ENCODE data around the gene PRTFDC1.
A peak's percentile ranks its signal among the peaks of the same experiment; 100 is the strongest.

The PRTFDC1 gene

GRCh38 chr10:24821986-24822385 is 130.4 kb downstream of the PRTFDC1 start:
- TF ChIP-seq USF1 (IDR thresholded peaks at IDR 0.05) (no peak), RAD21 (IDR thresholded peaks at IDR 0.05; ENCODE audit: low read depth) (no peak), CEBPB (IDR thresholded peaks at IDR 0.05) (no peak), TEAD4 (IDR thresholded peaks at IDR 0.05) (no peak), EGR1 (IDR thresholded peaks at IDR 0.05) (no peak), EP300 (IDR thresholded peaks at IDR 0.05; ENCODE audit: borderline replicate concordance) (no peak), ZBTB7A (IDR thresholded peaks at IDR 0.05; ENCODE audit: low read depth) (no peak), YY1 (IDR thresholded peaks at IDR 0.05; ENCODE audit: low read depth) (no peak), CREB1 (IDR thresholded peaks at IDR 0.05; ENCODE audit: low read depth) (no peak), MAX (IDR thresholded peaks at IDR 0.05) (no peak), TCF12 (IDR thresholded peaks at IDR 0.05; ENCODE audit: low read depth) (no peak), TAF1 (IDR thresholded peaks at IDR 0.05; ENCODE audit: low read depth) (no peak)

GRCh38 chr10:24816868-24817396 is 135.5 kb downstream of the PRTFDC1 start:
- TF ChIP-seq REST (IDR thresholded peaks at IDR 0.05; ENCODE audit: low read depth) (no peak), MAX (IDR thresholded peaks at IDR 0.05) (no peak), CREB1 (IDR thresholded peaks at IDR 0.05; ENCODE audit: low read depth) (no peak), RAD21 (IDR thresholded peaks at IDR 0.05; ENCODE audit: low read depth) (no peak), FOXM1 (IDR thresholded peaks at IDR 0.05; ENCODE audit: borderline replicate concordance, low read depth) (no peak), TEAD4 (IDR thresholded peaks at IDR 0.05) (no peak), ZBTB7A (IDR thresholded peaks at IDR 0.05; ENCODE audit: low read depth) (no peak), EGR1 (IDR thresholded peaks at IDR 0.05) (no peak), EP300 (IDR thresholded peaks at IDR 0.05; ENCODE audit: borderline replicate concordance) (no peak), USF1 (IDR thresholded peaks at IDR 0.05) (no peak), TCF12 (IDR thresholded peaks at IDR 0.05; ENCODE audit: low read depth) (no peak), YY1 (IDR thresholded peaks at IDR 0.05; ENCODE audit: low read depth) (no peak), NFIC (IDR thresholded peaks at IDR 0.05) (no peak), CEBPB (IDR thresholded peaks at IDR 0.05) (no peak), TAF1 (IDR thresholded peaks at IDR 0.05; ENCODE audit: low read depth) (no peak)

- TF ChIP-seq TAF1 (IDR thresholded peaks at IDR 0.05; ENCODE audit: low read depth) (no peak), ZBTB7A (IDR thresholded peaks at IDR 0.05; ENCODE audit: low read depth) (no peak), CEBPB (IDR thresholded peaks at IDR 0.05) (peak; percentile 82)
These were observed 137.7 kb downstream of the PRTFDC1 start for GRCh38 chr10:24814568-24815313.

- no peak for TF ChIP-seq NFIC (IDR thresholded peaks at IDR 0.05)
- TF ChIP-seq TEAD4 (IDR thresholded peaks at IDR 0.05), result no peak
- TF ChIP-seq TAF1 (IDR thresholded peaks at IDR 0.05; ENCODE audit: low read depth), result no peak
- TF ChIP-seq ZBTB7A (IDR thresholded peaks at IDR 0.05; ENCODE audit: low read depth), result no peak
- TF ChIP-seq RAD21 (IDR thresholded peaks at IDR 0.05; ENCODE audit: low read depth), result no peak
- TF ChIP-seq EGR1 (IDR thresholded peaks at IDR 0.05), result no peak
- TF ChIP-seq TCF12 (IDR thresholded peaks at IDR 0.05; ENCODE audit: low read depth), result no peak
- no peak for TF ChIP-seq REST (IDR thresholded peaks at IDR 0.05; ENCODE audit: low read depth)
- TF ChIP-seq MAX (IDR thresholded peaks at IDR 0.05), result no peak
- TF ChIP-seq EP300 (IDR thresholded peaks at IDR 0.05; ENCODE audit: borderline replicate concordance), result no peak
- no peak for TF ChIP-seq CREB1 (IDR thresholded peaks at IDR 0.05; ENCODE audit: low read depth)
- no peak for TF ChIP-seq USF1 (IDR thresholded peaks at IDR 0.05)
- TF ChIP-seq YY1 (IDR thresholded peaks at IDR 0.05; ENCODE audit: low read depth), result no peak
- TF ChIP-seq CEBPB (IDR thresholded peaks at IDR 0.05), result no peak
- no peak for TF ChIP-seq FOXM1 (IDR thresholded peaks at IDR 0.05; ENCODE audit: borderline replicate concordance, low read depth)
These were observed 138.6 kb downstream of the PRTFDC1 start for GRCh38 chr10:24813856-24814255.

GRCh38 chr10:24806262-24806661 is 146.1 kb downstream of the PRTFDC1 start:
- TF ChIP-seq RAD21 (IDR thresholded peaks at IDR 0.05; ENCODE audit: low read depth), result no peak
- TF ChIP-seq TAF1 (IDR thresholded peaks at IDR 0.05; ENCODE audit: low read depth), result no peak
- no peak for TF ChIP-seq TCF12 (IDR thresholded peaks at IDR 0.05; ENCODE audit: low read depth)
- TF ChIP-seq EGR1 (IDR thresholded peaks at IDR 0.05), result no peak
